ENCODE measurements around the gene SDK2.

- no peak for TF ChIP-seq POLR2AphosphoS5 (IDR thresholded peaks at IDR 0.05; ENCODE audit: low read depth, low read length)
- TF ChIP-seq, protein P1, sequence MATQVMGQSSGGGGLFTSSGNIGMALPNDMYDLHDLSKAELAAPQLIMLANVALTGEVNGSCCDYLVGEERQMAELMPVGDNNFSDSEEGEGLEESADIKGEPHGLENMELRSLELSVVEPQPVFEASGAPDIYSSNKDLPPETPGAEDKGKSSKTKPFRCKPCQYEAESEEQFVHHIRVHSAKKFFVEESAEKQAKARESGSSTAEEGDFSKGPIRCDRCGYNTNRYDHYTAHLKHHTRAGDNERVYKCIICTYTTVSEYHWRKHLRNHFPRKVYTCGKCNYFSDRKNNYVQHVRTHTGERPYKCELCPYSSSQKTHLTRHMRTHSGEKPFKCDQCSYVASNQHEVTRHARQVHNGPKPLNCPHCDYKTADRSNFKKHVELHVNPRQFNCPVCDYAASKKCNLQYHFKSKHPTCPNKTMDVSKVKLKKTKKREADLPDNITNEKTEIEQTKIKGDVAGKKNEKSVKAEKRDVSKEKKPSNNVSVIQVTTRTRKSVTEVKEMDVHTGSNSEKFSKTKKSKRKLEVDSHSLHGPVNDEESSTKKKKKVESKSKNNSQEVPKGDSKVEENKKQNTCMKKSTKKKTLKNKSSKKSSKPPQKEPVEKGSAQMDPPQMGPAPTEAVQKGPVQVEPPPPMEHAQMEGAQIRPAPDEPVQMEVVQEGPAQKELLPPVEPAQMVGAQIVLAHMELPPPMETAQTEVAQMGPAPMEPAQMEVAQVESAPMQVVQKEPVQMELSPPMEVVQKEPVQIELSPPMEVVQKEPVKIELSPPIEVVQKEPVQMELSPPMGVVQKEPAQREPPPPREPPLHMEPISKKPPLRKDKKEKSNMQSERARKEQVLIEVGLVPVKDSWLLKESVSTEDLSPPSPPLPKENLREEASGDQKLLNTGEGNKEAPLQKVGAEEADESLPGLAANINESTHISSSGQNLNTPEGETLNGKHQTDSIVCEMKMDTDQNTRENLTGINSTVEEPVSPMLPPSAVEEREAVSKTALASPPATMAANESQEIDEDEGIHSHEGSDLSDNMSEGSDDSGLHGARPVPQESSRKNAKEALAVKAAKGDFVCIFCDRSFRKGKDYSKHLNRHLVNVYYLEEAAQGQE (IDR thresholded peaks at IDR 0.05; ENCODE audit: insufficient read depth in 1 of 2, low read depth in 2 of 2, low read length in 2 of 2): no peak
- TF ChIP-seq TAF1 (IDR thresholded peaks at IDR 0.05; ENCODE audit: borderline replicate concordance, insufficient read depth, low read length): no peak
These were observed 68.6 kb downstream of the SDK2 start for GRCh38 chr17:73575470-73576221.
